Left renal cortex interstitium (tissue), 4 donors: ENCODE data around the gene ZNF599. TPM values are rescaled to one million over a fixed set of nuclear protein-coding genes. Genes with fewer than 3 reads are reported as not detected.
"Not testable (repeated sequence)": the region's sequence is repeated elsewhere in the genome, so short reads cannot be mapped to it uniquely, and the experiment has no call there.

Experiments used
- DNase-seq, 4 donors: peaks; one replicate each; pipeline ENCODE4 v3.0.0-alpha.2; 2013; ENCODE audit warnings: low read depth in 4 of 4, low spot score in 2 of 4, missing footprints in 1 of 4
- polyA plus RNA-seq, 4 donors: library from polyadenylated mRNA; unstranded; fragments of 120-200 nt; gene quantifications; one replicate each; pipeline ENCODE4 v1.2.1, GENCODE V29; 2013; ENCODE audit not compliant: insufficient read length in 4 of 4

ZNF599 gene
- 10 to 100 TPM; 12.8 to 18.1 (median 16.2) TPM for polyA plus RNA-seq

DNA sequence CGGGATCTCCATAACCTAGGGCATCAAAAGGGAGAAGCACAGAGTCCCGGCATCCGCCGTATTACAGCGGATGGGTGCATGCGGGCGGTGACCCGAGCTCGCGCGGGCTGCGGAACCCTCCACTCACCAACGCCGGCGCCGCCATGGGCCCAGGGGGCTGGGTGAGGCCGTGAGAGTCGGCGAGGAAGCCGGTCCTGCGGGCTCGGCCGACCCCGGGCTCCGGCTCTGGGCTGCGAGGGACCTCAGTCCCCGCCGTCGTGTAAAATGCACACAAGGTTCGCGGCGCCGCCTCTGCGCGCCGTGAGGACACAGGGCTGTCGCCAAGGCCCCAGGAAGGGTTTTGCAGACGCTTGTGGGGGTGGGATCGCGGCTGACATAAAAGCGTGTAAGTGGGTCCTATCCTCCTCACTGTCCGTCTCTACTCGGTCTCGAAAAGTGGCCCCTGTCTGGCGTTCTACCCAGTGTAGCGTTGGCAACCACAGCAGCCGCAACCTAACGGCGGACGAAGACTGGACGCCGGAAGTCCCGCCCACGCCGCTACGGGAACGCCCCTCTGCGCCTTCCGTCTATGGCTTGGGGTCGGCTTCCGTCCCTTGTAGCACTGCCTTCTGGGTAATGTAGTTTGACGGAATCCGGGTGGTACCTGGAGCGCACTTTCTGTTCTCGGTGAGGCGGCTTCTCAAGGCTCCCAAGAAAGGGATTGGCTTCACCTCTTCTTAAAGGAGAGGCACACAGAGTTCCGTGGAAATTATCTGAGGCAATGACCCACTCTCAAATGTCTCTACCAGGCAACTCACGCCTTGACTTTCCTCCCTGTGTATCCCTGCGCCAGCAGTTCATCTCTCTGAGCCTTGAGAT, at the start of gene ZNF599:
ZNF599 (minus strand) TSS at position 519 of the 858 bp plus-strand sequence; CDS start at position 145, 374 bp downstream.
- peak; percentile 68 to 92 (median 80) for DNase-seq

DNA sequence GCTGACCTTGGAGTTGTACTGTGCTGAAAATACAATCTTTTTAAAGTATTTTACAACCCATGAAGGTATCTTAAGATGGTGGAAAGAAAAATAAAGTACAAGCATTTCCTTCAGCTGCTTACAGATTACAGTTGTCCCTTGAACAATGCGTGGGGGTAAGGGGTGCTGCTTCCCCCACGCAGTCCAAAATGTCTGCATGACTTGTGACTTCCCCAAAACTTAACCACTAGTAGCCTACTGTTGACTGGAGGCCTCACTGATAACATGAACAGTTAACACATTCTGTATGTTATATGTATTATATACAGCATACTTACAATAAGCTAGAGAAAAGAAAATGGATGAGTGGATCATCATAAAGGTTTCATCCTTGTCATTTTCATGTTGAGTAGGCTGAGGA, 45.3 kb upstream of the ZNF599 start:
- no peak for DNase-seq

DNA sequence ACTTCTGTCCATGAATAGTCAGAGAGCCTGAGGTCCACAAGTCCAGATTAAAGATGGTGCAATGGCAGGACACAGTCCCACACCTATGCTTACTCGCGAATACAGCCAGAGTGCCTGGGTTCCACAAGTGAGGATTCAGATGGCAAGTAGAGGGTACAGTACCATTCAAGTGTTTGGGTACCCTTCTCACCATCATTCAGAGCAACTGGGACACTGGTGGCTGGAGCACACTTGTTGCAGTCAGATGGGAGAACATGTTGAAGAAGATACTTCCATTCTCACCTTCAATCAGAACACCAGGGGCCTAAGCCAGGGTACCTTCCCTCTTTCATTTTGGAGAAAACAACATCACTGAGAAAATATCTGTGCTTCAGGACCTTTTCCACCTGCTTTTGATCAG, 43.7 kb upstream of the ZNF599 start:
- no peak for DNase-seq

DNA sequence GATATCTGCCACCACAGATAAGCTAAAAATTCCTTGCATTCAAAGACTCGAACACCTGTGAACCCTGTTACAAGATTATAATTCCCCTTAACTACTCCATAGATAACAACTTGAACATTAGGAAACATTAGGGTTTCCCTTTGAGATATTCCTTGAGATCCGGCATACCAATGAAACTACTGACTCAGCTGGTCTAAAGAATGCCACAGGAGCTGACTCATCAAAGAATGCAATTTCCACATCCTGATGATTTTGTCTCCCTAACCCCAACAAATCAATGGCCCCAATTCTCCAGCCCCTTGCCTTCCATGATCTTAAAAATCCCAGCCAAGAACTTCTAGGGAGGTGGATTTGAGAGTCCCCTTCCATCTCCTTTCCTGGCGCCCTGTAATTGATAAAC, 35.6 kb upstream of the ZNF599 start:
- DNase-seq, result no peak

DNA sequence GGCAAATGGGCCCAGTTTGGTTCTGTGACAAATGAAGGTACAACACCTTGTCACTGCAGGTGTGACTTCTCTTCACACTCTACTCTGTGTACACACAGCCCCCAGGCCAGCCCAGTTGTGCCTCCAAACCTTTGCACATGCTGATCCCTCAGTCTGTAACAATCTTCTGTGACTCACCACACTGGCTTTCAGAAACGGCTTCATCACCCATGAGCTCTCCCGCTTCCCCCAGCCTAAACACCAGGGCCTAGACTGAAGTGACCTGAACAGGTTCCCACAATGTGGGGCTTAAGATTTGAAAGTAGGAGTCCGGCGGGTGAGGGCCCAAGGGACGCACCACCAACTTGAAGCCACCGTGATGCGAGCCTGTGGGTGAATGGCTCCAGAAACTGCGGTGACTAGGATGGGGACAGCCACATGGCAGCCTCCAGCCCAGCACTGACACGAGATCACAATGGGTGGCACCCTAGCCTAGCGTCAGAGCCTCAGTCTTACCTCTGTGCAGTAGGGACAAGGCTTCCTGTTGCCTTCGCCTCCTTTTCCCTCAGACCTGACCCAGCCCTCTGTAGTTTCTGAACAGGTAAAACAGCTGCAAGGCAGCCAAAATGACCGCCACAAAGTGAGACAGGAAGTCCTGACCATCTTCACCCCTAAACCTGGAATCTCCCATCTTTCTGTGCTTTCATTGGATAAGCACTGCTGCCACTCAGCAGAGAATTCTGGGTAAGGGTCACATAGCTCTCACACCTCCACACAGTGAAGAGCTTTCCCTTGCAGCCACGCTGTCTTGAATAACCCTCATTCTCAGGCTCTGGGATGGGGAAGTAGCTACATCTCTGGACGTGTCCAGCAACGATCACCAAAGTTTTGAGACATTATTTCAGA, 34.2 kb upstream of the ZNF599 start:
- DNase-seq, result no peak

DNA sequence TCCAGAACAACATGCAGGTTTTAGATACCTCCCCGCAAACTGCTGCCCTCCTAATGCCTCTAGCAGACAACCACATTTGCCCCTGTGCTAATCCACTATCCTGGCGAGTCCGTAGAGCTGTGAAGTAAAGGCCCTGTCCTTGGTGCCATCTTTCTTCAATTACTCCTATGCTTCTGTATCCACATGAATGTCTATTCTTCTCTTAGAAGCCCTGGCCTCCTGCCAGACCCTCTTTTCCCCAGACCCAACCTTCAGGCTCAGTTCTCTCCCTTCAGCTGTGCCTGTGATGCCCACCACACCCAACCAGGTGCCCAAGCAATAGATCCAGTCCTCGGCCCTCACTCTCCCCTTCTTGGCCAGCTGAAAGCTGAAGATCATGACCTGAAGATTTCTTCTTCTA, 31.1 kb upstream of the ZNF599 start:
- no peak for DNase-seq

DNA sequence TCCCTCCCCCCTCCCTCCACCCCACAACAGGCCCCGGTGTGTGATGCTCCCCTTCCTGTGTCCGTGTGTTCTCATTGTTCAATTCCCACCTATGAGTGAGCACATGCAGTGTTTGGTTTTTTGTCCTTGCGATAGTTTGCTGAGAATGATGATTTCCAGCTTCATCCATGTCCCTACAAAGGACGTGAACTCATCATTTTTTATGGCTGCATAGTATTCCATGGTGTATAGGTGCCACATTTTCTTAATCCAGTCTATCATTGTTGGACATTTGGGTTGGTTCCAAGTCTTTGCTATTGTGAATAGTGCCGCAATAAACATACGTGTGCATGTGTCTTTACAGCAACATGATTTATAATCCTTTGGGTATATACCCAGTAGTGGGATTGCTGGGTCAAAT, 23.9 kb upstream of the ZNF599 start:
- not testable (repeated sequence) for DNase-seq

DNA sequence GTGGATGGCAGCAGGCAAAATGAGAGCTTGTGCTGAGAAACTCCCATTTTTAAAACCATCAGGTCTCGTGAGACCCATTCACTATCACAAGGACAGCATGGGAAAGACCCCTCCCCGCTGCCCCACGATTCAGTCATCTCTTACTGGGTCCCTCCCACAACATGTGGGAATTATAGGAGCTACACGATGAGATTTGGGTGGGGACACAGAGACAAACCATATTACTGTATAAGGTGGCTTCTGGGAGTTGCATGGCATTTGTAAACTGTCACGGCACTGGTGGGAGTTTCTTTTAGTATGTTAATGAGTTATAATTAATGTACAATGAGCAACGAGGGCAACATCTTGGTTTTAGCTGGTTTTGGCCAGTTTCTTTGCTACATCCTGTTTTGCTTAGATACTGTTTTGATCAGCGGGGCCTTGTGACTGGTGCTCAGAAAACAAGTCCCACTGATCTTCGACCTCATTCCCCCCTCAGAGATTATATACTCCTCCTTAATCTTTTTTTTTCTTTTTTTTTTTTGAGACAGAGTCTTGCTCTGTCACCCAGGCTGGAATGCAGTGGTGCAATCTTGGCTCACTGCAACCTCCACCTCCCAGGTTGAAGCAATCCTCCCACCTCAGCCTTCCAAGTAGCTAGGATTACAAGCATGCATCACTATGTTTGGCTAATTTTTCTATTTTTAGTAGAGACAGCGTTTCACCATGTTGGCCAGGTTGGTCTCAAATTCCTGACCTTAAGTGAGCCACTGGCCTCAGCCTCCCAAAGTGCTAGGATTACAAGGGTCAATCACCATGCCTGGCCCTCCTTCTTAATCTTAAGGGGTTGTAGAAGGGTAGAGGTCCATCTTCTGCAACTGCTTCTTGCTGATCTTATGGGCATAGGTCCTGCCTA, 21.3 kb upstream of the ZNF599 start:
- DNase-seq, result no peak

DNA sequence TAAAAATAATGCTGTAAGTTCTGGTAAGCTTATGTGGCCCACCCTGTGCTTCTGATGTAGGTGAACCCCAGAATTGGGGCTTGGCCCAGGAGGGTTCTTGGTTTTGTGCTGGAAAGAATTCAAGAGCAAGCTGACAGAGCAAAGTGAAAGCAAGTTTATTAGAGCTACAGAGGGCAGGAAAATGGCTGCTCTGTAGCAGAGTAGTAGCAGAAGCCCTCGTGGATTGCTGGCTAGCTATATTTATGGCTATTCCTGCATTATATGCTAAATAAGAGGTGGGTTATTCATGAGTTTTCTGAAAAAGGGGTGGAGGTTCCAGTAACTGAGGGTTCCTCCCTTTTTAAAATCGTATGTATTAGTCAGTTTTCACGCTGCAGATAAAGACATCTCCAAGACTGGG, 20.6 kb upstream of the ZNF599 start:
- no peak for DNase-seq

DNA sequence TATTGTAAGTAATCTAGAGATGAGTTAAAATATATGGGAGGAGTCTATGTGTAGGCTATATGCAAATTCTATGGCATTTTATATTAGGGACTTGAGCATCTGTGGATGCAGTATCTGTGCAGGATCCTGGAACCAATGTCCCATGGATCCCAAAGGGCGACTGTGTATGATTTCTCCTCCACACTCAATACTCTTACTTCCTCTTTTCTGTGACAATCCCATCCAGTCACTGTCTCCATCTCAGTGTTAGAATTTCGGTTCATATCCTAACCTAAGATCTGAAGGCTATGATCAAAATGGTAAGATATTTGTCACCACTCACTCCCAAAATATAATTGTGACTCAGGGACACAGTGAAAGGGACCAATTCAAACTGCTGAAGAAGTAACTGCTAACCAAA, 15.1 kb upstream of the ZNF599 start:
- no peak for DNase-seq

DNA sequence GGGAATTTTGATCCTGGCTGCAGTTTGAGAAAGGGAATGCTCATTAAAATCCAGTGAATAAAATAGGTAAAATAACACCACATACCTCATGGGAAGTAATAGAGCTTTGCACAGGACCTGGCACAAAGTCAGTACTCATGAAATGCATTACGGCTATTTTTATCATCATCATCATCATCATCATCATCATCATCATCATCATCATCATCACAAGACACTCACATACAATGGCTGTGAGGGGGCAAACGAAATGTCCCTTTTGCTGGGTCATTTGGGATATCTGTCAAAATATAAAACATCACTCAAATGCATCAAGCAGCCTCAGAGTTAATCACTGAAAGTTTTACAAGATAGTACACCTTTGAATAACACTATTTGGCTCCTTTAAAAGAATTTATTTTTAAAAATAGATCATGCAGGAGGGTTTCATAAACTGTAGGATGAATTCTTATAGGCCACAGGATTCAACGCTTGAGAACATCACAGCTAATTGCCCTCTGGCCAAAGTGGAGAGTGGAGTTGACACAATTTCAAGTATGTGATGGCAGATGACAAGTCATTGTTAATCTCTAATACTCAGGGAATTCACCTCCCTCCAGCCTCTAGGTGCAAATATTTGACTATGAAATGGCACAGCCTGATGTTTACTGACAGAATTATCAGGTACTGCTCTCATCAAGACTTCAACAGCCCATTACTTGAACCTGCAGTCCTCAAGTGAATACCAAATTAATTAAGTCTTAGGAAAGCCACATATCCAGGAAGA, 14.2 kb upstream of the ZNF599 start:
- DNase-seq, result no peak

DNA sequence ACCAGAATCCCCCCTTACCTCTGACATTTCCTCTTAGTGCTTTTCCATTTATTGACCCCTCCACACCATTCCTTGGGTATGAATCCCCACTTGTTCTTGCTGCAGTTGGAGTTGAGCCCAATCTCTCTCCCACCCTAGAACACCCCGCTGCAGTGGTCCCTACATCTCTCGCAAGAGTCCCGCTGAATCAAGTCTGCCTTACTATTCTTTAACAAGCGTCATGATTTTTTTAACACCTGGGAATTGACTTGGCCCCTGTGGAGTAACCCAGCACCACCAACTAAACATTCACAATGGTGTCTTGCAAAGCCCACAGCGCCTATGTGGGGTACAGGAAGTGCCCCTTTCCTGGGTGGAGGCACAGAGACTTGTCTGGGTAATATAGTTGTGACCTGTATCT, 13.2 kb upstream of the ZNF599 start:
- DNase-seq, result no peak

DNA sequence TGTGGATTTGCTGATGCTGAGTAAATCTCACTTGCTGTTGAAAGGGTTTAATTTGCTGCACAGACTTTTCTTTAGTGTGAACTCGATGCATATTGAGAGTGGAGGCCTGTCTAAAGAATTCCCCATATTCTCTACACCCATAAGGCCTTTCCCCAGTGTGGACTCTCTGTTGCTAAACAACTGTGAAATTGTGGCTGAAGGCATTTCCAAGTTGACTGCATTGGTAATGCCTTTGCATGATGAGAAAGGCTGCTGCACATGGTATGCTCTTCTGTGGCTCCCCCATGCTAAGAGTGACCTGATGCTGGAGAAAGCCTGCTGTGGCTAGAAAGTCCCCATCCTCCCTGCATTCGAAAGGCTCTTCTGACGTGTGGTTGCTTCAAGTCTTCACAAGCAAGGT, 6.6 kb upstream of the ZNF599 start:
- no peak for DNase-seq

DNA sequence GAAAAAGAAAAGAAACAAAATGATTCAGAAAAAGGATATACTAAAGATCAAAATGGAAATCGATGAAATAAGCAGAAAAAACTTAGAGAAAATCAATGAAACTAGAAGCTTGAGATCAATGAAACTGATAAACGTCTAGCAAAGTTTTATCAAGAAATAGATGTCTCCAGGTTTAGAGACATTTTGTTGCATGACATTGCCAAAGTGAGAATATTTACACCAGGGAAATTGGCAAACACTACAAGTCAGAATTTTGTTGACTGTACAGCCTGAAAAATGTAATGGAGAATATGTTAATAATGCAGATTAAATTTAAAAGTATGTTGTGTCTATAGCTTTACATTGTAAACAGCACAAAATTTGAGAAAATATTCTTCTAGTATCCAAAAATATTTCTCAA, 5.3 kb upstream of the ZNF599 start:
- no peak for DNase-seq

DNA sequence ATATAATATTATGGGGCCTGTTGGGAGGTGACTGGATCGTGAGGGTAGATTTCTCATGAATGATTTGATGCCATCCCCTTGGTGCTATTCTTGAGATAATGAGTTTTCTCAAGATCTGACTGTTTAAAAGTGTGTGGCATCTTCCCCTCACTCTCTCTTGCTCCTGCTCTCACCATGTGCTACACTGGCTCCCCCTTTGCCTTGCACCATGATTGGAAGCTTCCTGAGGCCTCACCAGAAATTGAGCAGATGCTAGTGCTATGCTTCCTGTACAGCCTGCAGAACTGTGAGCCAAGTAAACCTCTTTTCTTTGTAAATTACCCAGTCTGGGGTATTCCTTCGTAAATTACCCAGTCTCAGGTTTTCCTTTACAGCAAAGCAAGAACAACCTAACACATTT, 1.8 kb upstream of the ZNF599 start:
- no peak for DNase-seq

DNA sequence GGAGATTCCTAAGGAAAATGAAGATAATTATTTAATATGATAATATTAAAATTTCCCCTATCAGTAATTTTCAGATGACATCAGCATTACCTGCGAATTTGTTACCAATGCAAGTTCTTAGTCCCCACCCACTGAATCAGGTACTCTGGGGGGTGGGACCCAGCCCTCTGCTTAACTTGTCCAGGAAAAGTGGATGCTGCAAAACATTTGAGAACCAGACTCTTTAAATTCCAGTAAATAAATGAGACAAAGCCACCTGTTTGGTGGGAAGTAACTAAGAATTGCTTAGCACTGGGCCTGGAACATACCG, 495 bp upstream of the ZNF599 start:
- no peak for DNase-seq

DNA sequence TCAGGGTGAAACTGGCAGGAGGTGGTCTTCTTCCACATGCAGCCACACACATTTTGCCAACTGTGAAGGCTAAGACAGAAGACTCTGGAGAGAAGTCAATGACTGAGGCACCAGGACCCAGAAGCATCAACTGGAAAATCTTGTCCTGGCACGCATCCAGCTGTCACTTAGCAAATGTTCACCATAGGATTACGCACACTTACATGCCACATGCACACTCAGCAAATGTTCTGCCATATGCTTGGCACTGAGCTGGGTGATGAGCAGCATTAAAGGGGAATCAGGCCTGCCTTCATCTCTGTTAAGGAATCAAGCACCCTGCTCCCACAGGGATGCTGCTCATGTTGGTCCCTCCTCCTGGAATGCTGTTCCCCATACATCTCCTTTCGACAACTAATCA, 5.1 kb downstream of the ZNF599 start:
- no peak for DNase-seq

DNA sequence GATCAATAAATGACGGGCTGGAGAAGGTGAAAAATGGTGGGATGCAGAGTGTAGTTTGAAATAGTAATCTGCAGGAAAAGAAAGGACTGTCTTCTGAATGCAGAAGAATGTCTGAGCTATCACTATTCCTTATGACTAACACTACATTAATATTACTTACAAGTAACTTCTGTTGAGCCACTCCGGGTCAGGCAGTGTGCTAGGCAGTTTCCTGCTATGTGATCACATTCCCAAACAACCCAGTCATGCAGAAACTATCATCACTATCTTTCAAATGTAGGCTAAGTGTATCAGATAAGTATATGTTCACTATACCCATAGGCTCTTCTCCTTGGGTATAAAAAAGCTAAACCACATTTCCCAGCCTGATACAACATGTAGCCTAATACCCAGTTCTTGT, 6.6 kb downstream of the ZNF599 start:
- DNase-seq, result no peak

DNA sequence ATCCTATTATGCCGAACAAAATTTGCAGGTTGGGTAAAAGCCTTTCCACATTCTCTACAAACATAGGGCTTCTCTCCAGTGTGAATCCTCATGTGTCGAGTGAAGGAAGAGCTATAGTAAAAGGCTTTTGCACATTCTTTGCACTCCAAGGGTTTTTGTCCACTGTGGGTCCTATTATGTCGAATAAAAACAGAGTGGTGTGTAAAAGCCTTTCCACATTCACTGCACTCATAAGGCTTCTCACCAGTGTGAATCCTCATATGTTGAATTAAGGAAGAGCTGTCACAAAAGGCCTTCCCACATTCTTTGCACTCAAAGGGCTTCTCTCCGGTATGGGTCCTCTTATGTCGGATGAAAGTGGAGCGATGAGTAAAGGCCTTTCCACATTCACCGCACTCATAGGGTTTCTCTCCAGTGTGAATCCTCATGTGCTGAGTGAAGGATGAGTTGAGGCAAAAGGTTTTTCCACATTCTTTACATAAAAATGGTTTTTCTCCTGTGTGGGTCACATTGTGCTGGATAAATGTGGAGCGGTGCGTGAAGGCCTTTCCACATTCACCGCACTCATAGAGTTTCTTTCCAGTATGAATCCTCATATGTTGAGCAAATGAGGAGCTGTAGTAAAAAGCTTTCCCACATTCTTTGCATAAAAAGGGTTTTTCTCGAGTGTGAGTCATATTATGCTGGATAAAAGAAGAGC, 13.6 kb downstream of the ZNF599 start:
- DNase-seq, result no peak

DNA sequence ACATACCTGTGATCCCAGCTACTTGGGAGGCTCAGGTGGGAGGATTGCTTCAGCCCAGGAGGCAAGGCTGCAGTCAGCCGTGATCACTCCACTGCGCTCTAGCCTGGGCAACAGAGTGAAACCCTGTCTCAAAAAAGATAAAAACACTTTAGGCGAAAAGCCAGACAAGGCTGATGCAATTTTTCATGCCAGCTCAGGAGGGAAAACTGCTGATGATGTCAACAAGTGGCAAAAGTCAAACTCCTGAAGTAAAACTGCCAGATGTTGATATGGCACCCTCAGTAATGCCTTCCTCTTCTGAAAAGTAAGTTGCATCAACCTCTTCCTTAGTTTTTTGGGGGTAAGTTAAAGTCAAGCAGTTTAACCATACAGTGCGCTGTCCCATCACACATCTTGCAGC, 15.6 kb downstream of the ZNF599 start:
- DNase-seq, result no peak
